Measurements from ENCODE around the gene ZNF501.

Gene ZNF501

GRCh38 chr3:44729384-44729910, at the start of gene ZNF501:
TSS of gene ZNF501 (plus strand) at chr3:44729635. CDS start at chr3:44734422, 4,787 bp downstream.
- intact Hi-C loops (cut with DNase I; ENCODE audit: low total_unique reads) = no loop called here
- DNase-seq = peak; percentile 94 to 95
- TF ChIP-seq, protein P1, sequence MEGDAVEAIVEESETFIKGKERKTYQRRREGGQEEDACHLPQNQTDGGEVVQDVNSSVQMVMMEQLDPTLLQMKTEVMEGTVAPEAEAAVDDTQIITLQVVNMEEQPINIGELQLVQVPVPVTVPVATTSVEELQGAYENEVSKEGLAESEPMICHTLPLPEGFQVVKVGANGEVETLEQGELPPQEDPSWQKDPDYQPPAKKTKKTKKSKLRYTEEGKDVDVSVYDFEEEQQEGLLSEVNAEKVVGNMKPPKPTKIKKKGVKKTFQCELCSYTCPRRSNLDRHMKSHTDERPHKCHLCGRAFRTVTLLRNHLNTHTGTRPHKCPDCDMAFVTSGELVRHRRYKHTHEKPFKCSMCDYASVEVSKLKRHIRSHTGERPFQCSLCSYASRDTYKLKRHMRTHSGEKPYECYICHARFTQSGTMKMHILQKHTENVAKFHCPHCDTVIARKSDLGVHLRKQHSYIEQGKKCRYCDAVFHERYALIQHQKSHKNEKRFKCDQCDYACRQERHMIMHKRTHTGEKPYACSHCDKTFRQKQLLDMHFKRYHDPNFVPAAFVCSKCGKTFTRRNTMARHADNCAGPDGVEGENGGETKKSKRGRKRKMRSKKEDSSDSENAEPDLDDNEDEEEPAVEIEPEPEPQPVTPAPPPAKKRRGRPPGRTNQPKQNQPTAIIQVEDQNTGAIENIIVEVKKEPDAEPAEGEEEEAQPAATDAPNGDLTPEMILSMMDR (IDR thresholded peaks at IDR 0.05) = no peak
- Histone ChIP-seq H3K36me3 (peaks cover 39 to 52% (median 51%) of the 10 kb centered on the region in 3 donors), H3K9me3 (peaks cover 8 to 75% (median 44%) of the 10 kb centered on the region in 3 donors), H3K4me3 (peak within 1 kb of the TSS; percentile 69 to 77), H3K27ac (peak within 1 kb of the TSS; percentile 41 to 65), H3K4me1 (peaks cover 0 to 14% (median 5%) of the 10 kb centered on the region in 4 donors), H3K27me3 (no peaks in the 10 kb centered on the region)

- Histone ChIP-seq H3K9me3 (peaks cover 6 to 76% (median 20%) of the 10 kb centered on the region in 3 donors), H3K36me3 (peaks cover 11 to 25% (median 11%) of the 10 kb centered on the region in 3 donors), H3K27me3 (no peaks in the 10 kb centered on the region), H3K27ac (no peak overlapping the region), H3K4me3 (no peak overlapping the region), H3K4me1 (peaks cover 0 to 12% (median 2%) of the 10 kb centered on the region in 4 donors)
- no peak for DNase-seq
- intact Hi-C loops (cut with DNase I; ENCODE audit: low total_unique reads) = no loop called here
- TF ChIP-seq, protein P1 (IDR thresholded peaks at IDR 0.05) = no peak
Observed at GRCh38 chr3:44680921-44681455, 48.4 kb upstream of the ZNF501 start.

GRCh38 chr3:44682182-44682896, 47.1 kb upstream of the ZNF501 start:
- H3K27ac ChIP-seq = no peak overlapping the region
- intact Hi-C loops (cut with DNase I; ENCODE audit: low total_unique reads) = no loop called here
- no peaks in the 10 kb centered on the region for H3K27me3 ChIP-seq
- no peak overlapping the region for H3K4me3 ChIP-seq
- TF ChIP-seq, protein P1 (IDR thresholded peaks at IDR 0.05) = no peak
- no peak for DNase-seq
- H3K36me3 ChIP-seq = peaks cover 11 to 21% (median 11%) of the 10 kb centered on the region in 3 donors
- H3K9me3 ChIP-seq = peaks cover 6 to 63% (median 16%) of the 10 kb centered on the region in 3 donors
- H3K4me1 ChIP-seq = peaks cover 0 to 15% (median 2%) of the 10 kb centered on the region in 4 donors

DNA sequence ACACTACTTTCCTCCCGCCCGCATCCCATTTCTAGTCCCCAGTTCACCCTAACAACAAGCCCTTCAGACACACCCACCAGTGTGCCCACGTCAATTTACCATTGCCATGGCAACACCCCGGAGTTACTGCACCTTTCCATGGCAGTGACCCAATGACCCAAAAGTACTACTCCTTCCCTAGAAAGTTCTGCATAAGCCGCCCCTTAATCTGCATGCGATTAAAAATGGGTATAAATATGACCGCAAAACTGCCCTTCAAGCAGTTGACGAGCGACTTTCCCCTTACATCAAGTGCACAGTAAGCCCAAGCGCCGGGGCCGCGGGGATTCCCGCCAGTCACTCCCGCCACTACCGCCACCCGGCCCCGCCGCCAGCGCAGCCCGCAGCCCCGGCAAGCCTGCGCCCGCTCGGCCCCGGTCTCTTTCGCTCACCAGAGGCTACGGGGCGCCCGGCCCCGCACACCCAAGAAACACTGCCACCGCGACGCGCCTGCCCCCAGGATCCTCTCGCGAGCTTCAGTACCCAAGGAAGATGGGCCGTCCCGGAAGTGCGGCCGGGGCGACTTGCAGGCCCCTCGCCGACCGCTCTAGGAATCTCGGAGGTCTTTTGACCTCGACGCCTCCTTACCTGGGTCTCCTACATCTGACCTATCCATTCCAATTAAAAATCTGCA, 44.2 kb upstream of the ZNF501 start:
- Histone ChIP-seq H3K36me3 (peaks cover 11 to 21% (median 11%) of the 10 kb centered on the region in 3 donors), H3K4me3 (peak overlapping the region; percentile 72 to 76), H3K27ac (peak overlapping the region in 1 of 2 donors; percentile 57), H3K9me3 (peaks cover 3 to 37% (median 12%) of the 10 kb centered on the region in 3 donors), H3K27me3 (peaks cover 0 to 4% of the 10 kb centered on the region in 2 donors), H3K4me1 (peaks cover 0 to 15% (median 2%) of the 10 kb centered on the region in 4 donors)
- intact Hi-C loops (cut with DNase I; ENCODE audit: low total_unique reads) = no loop called here
- peak; percentile 58 to 74 for DNase-seq
- TF ChIP-seq, protein P1 (IDR thresholded peaks at IDR 0.05) = no peak

- Histone ChIP-seq H3K27ac (no peak overlapping the region), H3K4me1 (peaks cover 0 to 15% (median 2%) of the 10 kb centered on the region in 4 donors)
Observed at GRCh38 chr3:44687898-44688297, 41.5 kb upstream of the ZNF501 start.

More at GRCh38 chr3:44687898-44688297, 41.5 kb upstream of the ZNF501 start:
- no peak for DNase-seq
- intact Hi-C loops (cut with DNase I; ENCODE audit: low total_unique reads) = no loop called here
- peaks cover under 1 to 12% (median 11%) of the 10 kb centered on the region in 3 donors for H3K36me3 ChIP-seq
- H3K4me3 ChIP-seq = no peak overlapping the region
- TF ChIP-seq, protein P1 (IDR thresholded peaks at IDR 0.05) = no peak
- H3K9me3 ChIP-seq = peaks cover 0 to 13% (median 0%) of the 10 kb centered on the region in 3 donors
- peaks cover 0 to 4% of the 10 kb centered on the region in 2 donors for H3K27me3 ChIP-seq
